ENCODE measurements around the gene DRD4.
"Not testable (repeated sequence)": the region's sequence is repeated elsewhere in the genome, so short reads cannot be mapped to it uniquely, and the experiment has no call there.

Gene DRD4

DNA sequence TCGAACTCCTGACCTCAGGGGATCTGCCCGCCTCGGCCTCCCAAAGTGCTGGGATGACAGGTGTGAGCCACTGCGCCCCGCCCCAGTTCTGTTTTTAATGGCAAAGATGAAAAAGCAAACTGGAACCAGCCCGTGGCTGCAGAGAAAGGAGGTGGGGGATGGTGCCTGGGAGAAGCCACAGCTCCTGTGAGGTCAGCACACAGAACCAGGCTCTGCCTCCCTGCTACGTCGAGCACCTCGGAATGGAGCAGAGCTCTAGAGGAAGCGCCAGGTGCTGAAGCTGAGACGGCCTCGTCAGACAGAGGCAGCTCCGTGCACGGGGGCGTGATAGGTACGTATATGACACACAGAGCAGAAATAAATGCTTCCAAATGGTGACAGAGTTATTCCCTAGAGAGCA is 8.5 kb downstream of the DRD4 start:
- DNase-seq, result no peak

DNA sequence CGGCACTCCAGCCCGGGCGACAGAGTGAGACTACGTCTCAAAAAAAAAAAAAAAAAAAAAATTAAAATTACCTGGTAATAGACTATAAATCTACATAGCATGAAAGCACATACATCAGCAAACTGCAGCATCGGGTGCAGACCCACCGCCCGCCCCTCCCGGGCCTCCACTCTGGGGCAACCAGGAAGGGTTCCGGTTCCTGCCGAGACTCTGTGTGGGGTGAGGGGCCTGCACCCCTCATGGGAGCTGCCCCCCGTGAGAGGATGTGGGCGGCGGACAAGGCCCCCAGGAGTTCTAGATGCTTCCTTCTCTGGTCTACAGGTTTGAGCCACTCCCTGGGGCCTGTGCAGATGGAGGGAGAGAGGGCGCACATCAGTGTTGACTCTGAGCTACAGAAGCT is 9.1 kb downstream of the DRD4 start:
- no peak for DNase-seq

DNA sequence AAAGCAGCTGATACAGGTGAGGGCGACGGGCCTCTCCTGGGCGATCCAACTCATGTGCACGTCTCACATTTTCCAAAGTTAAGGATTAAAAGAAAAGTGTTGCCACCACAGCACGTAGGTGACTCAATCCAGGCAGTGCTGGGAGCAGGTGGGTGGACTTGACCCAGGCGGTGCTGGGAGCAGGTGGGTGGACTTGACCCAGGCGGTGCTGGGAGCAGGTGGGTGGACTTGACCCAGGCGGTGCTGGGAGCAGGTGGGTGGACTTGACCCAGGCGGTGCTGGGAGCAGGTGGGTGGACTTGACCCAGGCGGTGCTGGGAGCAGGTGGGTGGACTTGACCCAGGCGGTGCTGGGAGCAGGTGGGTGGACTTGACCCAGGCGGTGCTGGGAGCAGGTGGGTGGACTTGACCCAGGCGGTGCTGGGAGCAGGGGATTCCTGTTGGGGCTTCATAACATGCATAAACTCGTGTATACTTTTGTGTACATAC is 10.6 kb downstream of the DRD4 start:
- not testable (repeated sequence) for DNase-seq

DNA sequence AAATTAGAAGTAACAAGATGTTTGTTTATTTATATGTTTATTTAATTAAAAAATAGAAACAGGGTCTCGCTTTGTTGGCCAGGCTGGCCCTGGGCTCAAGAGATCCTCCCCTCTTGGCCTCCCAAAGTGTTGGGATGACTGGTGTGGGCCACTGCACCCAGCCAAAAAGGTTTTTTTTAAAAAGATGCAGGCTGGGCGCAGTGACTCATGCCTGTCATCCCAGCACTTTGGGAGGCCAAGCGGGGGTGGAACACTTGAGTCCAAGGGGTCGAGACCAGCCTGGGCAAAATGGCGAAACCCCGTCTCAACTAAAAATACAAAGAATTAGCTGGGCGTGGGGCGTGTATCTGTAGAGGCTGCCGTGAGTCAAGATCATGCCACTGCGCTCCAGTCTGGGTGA is 13.4 kb downstream of the DRD4 start:
- DNase-seq, result no peak

DNA sequence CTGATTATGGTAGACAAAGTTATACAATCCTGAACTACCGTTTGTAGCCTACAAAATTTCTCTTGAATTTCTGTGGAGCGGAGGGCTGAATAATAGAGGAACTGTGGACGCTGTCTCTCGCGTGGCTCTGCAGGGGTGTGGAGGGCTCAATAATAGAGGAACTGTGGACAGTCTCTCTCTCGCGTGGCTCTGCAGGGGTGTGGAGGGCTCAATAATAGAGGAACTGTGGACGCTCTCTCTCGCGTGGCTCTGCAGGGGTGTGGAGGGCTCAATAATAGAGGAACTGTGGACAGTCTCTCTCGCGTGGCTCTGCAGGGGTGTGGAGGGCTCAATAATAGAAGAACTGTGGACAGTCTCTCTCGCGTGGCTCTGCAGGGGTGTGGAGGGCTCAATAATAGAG is 16.1 kb downstream of the DRD4 start:
- DNase-seq, result not testable (repeated sequence)

DNA sequence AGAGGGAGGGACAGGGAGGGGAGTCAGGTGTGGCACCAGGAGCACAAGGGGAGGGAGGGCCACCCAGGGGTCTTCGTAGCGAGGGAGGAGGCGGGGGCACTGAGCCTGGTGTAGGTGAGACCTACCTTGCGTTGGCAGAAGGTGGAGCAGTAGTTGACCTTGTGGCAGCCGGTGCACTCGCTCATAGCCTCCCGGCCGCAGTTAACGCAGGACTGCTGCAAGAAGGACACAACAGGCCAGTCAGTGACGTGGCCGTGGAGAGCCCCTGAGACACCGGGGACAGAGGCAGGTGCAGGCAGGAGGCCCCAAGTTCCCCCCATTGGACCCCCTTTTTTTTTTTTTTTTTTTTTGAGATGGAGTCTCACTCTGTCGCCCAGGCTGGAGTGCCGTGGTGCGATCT is 16.8 kb downstream of the DRD4 start:
- DNase-seq, result no peak

DNA sequence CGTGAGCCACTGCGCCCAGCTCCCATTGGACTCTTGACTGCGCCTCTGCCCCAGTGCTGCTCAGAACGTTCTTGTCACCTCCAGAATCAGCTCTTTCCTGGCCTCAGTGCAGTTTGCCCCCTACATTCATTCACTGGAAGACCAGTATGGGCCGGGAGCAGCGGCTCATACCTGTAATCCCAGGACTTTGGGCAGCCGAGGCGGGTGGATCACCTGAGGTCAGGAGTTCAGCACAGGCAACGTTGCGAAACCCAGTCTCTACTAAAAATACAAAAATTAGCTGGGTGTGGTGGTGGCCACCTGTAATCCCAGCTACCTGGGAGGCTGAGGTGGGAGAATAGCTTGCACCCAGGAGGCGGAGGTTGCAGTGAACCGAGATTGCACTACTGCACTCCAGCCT is 17.4 kb downstream of the DRD4 start:
- DNase-seq, result not testable (repeated sequence)

DNA sequence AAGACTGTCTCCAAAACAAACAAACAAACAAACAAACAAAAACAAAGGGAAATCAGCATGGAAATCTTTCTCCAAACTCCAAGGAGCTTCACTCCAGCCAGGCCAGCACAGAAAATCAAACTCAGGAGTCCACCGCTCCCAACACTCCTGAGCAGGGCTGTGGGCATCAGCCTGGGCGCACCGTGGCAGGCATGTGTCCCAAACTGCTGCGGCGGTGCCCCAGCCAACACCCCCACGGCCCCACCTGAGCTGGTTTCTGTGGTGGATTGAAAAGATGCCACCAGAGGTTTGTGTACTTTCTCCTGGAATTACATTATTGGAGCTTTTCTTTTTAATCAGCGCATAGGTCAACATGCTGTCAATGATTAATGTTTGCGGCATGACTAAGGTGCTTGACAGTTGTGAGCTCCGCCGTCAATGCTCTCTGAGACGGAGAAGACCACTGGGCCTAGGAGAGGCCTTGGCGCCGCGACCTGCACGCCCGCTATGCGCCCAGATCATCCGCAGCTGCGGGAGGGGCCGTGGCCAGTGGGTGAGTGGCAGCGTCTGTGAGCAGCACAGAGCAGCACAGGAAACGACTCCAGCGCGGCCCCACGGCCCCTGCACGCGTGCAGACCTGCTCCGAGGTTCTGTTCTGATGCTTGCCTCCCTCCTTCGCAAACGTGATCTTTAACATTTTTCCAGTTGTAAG is 18.1 kb downstream of the DRD4 start:
- DNase-seq, result no peak

DNA sequence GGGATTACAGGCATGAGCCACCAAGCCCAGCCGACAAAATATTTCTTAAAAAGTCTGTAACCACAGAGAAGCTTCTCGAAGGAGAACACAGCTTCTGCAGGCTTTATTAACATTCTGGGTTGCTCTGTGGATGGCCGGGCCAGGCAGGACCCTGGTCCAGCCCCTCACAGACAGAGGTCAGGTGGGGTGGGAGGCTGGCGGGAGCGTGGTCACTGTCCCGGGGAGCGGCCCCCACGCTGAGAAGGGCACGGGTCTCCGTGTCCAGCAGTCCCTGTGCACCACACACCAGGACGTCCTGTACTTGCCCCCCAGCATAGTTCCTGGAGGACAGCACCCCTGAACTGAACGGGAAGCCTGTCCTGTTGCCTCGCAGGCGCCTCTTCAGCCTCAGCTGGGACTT is 19.4 kb downstream of the DRD4 start:
- no peak for DNase-seq

DNA sequence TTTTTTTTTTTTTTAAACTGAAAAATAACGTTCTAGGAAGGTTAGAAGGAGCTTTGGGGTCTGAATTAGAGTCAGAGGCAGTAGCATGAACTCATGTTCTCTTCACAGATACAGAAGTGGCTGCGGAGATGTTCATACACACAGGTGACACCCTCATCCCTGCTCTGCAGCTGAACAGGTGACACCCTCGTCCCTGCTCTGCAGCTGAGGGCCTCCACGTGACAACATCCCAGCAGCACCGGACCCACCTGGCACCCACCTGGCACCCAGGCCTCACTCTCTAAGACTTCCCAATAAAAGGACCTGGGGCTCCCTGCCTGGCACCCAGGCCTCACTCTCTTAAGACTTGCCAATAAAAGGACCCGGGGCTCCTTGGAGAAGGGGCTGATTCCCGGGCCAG is 19.8 kb downstream of the DRD4 start:
- no peak for DNase-seq

DNA sequence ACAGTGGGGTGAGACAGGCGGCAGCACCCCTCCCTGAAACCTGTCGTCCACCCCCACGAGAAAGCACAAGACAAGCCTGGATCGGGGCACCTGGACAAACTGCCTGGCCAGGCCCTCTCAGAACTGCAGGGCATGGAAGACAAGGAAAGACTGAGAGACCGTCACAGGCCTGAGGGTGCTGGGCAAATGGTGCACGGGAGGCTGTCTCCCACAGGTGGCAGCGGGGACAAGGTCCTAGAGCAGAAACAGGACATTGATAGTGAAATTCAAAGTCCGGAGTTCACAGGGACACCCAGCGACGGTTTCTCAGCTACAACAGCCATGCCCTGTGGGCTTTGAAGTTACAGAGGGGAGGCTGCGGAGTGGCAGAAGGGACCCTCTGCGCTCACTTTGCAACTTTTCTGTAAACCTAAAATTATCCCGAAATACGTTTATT is 20.6 kb downstream of the DRD4 start:
- DNase-seq, result no peak

DNA sequence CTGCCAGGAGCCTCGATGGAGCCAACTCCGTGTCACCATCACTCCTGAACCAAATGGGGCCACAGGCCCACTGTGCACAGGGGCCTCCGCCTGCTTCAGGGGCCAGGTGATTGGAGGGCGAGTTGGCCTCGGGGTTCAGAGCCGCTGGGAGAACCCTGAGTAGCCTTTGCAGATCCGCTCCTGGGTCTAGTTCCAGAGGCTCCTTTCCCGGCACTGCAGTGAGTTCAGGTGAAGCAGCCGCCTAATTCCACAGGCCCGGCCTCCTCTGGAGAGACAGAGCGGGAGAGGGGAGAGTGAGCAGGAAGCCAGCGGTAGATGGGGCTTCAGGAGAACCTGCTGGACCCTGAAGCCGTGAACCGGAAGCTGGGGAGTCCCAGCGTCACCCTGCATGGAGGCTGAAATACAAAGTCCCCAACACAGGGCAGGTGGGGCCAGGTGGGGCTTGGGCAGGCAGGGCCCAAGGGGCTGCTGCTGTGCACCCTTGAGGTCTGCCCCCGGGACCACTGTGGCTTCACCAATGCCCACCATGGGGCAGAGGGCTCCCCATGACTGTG is 22.5 kb downstream of the DRD4 start:
- no peak for DNase-seq

DNA sequence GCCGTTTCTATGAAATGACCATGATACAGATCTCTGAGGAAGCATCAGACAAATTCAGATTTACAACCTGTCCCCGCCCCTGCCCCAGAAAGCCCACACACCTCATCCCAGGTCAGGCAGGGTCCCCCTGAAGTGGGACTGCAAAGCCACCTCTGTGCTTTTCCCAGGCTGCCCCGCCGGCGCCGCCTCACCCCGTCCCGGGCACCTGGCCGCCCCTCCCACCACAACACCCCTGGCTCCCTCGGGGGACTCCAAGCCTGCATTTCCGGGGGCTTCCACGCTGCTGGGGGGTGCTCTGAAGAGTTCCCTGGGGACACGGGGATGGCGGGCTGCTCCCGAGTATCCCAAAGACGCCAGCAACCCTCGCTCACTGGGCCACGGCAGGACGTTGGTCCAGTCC is 23.2 kb downstream of the DRD4 start:
- DNase-seq, result no peak

DNA sequence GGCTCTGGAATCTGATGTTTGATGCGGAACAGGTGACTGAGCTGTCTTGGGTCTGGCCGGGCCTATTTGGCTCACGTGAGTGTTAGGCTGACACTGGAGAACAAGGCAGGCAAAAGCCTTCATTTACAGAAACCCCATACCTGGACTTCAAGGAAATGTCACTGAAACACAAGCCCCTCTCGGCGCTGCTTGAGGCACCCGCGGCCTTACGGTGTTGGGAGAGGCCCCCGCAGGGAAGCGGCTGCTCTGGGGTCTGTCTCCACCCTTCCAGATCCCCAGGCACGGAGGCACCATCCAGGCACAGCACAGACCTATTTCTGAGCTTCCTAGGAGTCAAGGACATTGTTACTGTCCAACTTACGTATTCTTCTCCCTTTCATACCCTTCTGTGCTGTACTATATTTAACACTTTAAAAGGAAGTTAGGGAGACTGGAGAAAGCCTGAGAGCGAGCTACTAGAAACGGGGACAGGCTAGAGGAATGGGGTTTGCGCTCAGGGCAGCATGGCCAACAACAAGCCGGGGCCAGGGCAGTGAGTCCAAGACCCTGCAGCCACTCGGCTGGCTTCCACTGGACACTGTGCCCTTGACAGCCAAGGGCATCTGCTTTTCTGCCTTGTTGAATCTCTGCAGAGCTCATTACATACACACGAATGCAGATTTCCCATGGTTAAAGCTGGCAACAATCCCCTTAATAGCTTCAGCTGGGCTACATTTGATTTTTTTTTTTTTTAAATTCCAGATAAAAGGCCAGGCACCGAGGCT is 23.8 kb downstream of the DRD4 start:
- DNase-seq, result no peak

DNA sequence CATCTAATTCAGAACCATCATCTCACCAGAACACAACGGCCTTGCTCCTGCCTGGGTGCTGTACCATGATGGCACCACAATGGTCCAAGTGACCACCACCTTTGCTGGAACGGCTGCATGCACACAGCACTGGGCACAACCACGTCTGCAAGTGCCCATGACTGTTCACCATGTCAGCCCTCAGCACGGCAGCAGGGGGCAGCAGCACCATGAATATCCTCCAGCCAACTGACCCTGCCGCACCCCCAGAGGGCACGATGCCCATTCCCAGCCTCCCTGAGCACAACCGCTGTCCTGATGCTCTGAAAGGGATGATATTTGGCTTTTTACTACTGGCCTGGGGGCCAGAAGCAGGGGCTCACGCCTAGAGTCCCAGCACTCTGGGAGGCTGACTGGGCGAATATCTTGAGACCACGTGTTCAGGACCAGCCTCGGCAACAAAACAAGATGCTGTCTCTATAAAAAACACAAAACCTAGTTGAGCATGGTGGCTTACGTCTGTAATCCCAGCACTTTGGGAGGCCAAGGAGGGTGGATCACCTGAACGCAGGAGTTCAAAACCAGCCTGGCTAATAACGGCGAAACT is 25.7 kb downstream of the DRD4 start:
- peak; percentile 64 to 68 for DNase-seq

DNA sequence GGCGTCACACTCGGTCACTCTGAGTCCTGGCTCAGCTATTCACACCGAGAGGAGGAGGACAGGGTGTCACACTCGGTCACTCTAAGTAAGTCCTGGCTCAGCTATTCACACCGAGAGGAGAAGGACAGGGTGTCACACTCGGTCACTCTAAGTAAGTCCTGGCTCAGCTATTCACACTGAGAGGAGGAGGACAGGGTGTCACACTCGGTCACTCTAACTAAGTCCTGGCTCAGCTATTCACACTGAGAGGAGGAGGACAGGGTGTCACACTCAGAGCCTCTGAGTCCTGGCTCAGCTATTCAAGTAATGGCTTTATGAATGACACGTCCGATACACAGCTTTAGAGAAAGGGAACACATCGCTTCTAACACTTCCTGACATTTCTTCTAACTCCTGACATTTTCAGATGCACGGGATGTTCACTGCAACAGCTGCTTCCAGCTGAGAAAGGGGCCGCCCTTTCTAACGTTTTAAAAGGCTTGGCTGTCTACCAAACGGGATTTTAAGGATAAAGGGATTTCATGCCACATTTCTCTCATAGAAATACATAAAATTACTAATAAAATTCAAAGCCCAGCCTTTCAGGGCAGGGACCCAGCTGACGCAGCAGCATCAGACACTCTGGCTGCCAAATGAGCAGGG is 28.1 kb downstream of the DRD4 start:
- DNase-seq, result no peak

DNA sequence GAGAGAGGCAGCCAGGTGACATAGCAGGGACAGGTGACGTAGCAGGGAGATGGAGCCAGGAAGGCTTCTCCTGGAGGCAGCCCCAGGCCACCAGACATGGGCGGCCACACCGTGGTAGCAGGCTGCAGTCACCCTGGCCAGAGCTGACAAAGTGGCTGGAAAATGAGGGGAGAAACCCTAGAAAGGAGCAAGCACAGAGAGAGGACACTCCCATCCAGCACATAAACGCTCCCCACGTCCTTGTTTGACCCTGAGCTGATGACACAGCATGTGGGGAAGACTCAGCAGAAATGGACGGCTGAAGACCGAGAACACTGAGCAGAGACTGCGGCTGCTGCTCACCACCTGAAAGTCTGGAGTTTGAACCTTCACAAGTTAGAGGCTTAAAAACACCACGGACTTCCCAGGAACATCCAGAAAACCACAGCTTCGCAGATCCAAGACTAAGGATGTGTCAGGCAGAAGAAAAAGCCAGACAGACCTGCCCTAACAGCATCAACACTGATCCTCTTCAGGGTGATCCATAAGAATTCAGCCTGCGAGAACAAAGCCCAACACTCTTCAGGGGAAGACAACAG is 28.7 kb downstream of the DRD4 start:
- no peak for DNase-seq

DNA sequence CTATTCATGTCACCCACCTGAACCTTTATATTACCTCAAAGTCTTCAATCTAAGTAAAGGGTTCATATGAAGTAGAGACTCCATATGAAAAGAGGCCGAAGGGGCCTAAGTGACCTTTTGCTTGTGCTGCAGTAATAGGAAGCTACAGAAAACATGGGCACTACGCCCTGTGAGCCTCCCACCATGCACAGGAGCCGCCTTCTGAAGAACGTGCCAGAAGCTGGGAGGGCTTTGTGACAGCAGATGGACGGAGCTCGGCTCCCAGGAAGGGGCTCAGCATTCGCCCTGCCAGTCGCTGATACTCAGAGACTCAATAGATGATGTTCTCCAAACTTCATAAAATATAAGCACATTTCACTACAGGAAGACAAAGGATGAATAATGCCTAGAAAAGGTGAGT is 36.8 kb downstream of the DRD4 start:
- no peak for DNase-seq

DNA sequence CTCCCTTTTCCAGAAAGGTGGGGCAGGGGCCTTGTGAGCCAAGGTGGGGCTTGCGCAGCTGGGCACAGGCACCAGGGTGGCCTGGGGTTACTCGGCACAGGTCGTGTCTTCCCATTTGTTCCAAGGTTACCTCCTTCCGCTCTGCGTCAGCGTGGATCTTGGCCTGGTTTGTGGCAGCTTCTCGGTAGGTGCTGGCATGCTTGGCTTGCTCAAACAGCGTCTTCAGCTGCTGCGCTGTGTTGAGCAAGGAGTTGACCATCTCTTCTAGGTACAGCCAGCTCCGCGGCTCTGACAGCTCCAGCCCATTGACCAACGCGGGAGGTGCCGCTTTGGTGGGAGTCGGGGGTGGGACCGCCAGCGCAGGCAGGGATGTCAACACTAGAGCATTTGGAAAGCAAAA is 37.3 kb downstream of the DRD4 start:
- no peak for DNase-seq

DNA sequence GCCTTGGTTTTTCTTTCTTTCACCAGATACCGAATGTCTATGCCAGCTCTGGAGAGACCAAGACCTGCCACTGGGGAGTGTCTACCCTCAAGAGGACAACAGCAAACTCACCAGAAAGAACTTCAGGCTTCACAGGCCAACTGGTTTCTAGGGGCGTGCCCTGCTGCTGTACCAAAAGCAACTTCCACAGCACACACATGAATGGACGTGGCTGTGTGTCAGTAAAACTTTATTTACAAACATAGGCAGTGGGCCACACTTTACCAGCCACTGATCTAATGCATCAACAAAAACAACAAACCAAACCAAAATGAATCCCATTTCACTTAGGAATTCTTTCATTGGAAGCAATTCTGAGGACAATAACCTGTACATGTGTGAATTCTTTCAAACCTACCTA is 41.2 kb downstream of the DRD4 start:
- no peak for DNase-seq

DNA sequence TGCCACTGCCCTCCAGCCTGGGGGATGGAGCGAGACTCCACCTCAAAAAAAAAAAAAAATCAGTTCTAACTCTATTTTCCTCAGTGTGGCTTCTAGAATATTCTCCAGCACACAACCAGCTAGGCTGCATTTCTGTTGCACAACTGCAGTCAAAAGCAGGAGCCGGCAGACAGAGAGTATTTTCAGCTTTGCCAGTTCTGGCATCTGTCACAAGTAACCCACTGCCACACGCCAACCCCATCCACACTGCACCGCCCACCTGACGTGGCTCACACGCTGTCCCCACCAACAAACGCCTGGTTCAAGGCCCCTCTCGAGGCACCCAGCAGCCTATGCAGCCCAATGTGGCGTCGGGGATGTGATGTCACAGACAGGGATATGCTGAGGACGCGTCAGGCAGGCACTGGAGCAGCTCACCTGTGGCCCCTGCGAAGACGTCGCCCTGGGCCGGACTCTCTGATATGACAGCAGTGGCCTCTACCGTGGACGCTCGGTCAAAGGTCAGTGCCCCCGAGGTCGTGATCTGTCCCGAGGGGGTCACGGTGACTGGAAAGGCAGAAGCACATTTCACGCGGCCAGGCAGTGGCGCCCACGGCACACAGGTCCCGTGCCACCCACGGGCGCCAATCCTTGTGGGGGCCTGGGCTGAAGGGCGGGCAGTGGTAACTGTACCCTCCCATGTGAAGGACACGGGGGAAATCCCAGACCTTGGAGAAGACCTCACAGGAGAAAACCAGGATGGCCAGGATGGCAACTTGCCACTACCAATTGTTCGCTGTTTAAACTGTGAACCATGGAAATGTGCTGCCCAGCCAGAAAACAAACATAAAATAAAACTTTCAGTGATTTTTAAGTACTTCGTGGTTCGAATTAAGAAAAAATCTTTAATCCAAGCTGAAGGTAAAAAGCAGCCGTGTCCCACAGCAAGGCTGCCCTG is 42.5 kb downstream of the DRD4 start:
- no peak for DNase-seq

DNA sequence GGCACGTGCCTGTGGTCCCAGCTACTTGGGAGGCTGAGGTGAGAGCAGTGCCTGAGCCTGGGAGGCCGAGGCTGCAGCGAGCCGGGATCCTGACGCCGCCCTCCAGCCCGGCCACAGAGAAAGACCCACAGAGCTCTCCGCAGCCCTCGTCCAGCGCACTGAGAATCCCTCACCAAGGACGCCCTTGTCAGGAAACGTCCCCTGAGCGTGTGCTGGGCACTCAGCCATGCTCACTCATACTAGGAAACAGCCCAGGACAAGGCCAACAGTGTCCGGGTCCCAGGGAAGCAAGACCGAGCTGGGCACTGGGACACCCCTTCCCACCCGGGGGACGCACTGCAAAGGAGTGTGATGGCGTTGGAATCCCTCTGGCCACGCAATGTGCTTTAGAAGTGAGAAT is 43.4 kb downstream of the DRD4 start:
- no peak for DNase-seq

All from activated T-cell treated with anti-CD3 and anti-CD28 coated beads, Interleukin-2, amount 50 U/mL, for 48 hours (primary cell).